GM23338 (cell line): ENCODE measurements around the gene KLHL1. TPM values are rescaled to one million over a fixed set of nuclear protein-coding genes. Genes with fewer than 3 reads are reported as not detected.

ENCODE experiments used
- ATAC-seq: fragments of 200-7000 bp; cut with Tn5 transposase; 3 replicates; pipeline ENCODE4 v1.9.1; 2020
- DNase-seq: peaks from one replicate; pipeline ENCODE4 v3.0.0-alpha.2; 2015; ENCODE audit warnings: low spot score
- H2AFZ ChIP-seq: fragments of 200-600 bp; sonication (generic); 2 replicates; pipeline ENCODE4 v1.8.0; 2016; ENCODE audit warnings: antibody characterized with exemption, mild to moderate bottlenecking, moderate library complexity
- H3F3A ChIP-seq: fragments of 200-600 bp; sonication (generic); replicated peaks from 2 replicates; pipeline ENCODE4 v1.8.0; 2017; ENCODE audit warnings: antibody characterized with exemption, mixed run types, low read depth
- H3K27ac ChIP-seq: fragments of 200-600 bp; sonication (generic); 2 replicates; pipeline ENCODE4 v1.6.1; 2016; ENCODE audit warnings: low read depth
- H3K27me3 ChIP-seq: fragments of 200-600 bp; sonication (generic); 2 replicates; pipeline ENCODE4 v1.8.0; 2016; ENCODE audit warnings: mild to moderate bottlenecking, mixed run types, moderate library complexity; ENCODE audit not compliant: insufficient read depth
- H3K36me3 ChIP-seq: fragments of 200-600 bp; sonication (generic); 2 replicates; pipeline ENCODE4 v1.8.0; 2016; ENCODE audit warnings: mild to moderate bottlenecking; ENCODE audit not compliant: insufficient read depth
- H3K4me1 ChIP-seq: fragments of 200-600 bp; sonication (generic); 2 replicates; pipeline ENCODE4 v1.8.0; 2016; ENCODE audit warnings: mild to moderate bottlenecking, moderate library complexity; ENCODE audit not compliant: insufficient read depth
- H3K4me2 ChIP-seq: fragments of 200-600 bp; sonication (generic); 2 replicates; pipeline ENCODE4 v1.7.1; 2017; ENCODE audit warnings: mixed run types
- H3K4me3 ChIP-seq: fragments of 200-600 bp; sonication (generic); 2 replicates; pipeline ENCODE4 v1.6.1; 2016; ENCODE audit warnings: mixed run types
- H3K79me2 ChIP-seq: fragments of 200-600 bp; sonication (generic); replicated peaks from 2 replicates; pipeline ENCODE4 v1.8.0; 2017; ENCODE audit warnings: mild to moderate bottlenecking; ENCODE audit not compliant: insufficient read depth
- H3K9me2 ChIP-seq: fragments of 200-600 bp; sonication (generic); 2 replicates; pipeline ENCODE4 v1.8.0; 2017; ENCODE audit not compliant: insufficient read depth
- H4K20me1 ChIP-seq: fragments of 200-600 bp; sonication (generic); replicated peaks from 2 replicates; pipeline ENCODE4 v1.8.0; 2017; ENCODE audit warnings: mild to moderate bottlenecking; ENCODE audit not compliant: insufficient read depth
- H3K27ac Mint-ChIP-seq: 2 replicates; pipeline ENCODE4 v1.8.0; 2020; ENCODE audit warnings: inconsistent platforms, mild to moderate bottlenecking, moderate library complexity, mixed read lengths
- H3K27me3 Mint-ChIP-seq: 3 replicates; pipeline ENCODE4 v1.8.0; 2022; ENCODE audit warnings: low read depth, mild to moderate bottlenecking, moderate library complexity, mixed read lengths, inconsistent platforms; ENCODE audit not compliant: insufficient read depth, poor library complexity
- H3K36me3 Mint-ChIP-seq: 3 replicates; pipeline ENCODE4 v1.8.0; 2021; ENCODE audit warnings: low read depth, mild to moderate bottlenecking, inconsistent platforms, moderate library complexity, mixed read lengths
- H3K4me1 Mint-ChIP-seq: 3 replicates; pipeline ENCODE4 v1.8.0; 2020; ENCODE audit warnings: mild to moderate bottlenecking, inconsistent platforms, mixed read lengths
- H3K4me3 Mint-ChIP-seq: 3 replicates; pipeline ENCODE4 v1.8.0; 2021; ENCODE audit warnings: moderate library complexity, mild to moderate bottlenecking, inconsistent platforms, mixed read lengths
- H3K9me3 Mint-ChIP-seq: 3 replicates; pipeline ENCODE4 v1.8.0; 2020; ENCODE audit warnings: moderate library complexity, mild to moderate bottlenecking, inconsistent platforms, mixed read lengths
- CREB1 ChIP-seq: fragments of 250-450 bp; sonication (Bioruptor Pico); IDR thresholded peaks from 2 replicates; pipeline ENCODE4 v1.5.0; 2020; ENCODE audit warnings: low read depth, mild to moderate bottlenecking, moderate library complexity
- ETS1 ChIP-seq: IDR thresholded peaks from 2 replicates; pipeline ENCODE4 v1.6.1; 2016; ENCODE audit warnings: antibody characterized with exemption
- EZH2 ChIP-seq: fragments of 200-600 bp; sonication (generic); IDR thresholded peaks from one replicate; pipeline ENCODE4 v1.8.0; 2017; ENCODE audit warnings: antibody characterized with exemption, mild to moderate bottlenecking, low read depth; ENCODE audit not compliant: unreplicated experiment
- EZH2phosphoT487 ChIP-seq: fragments of 200-600 bp; sonication (generic); IDR thresholded peaks from one replicate; pipeline ENCODE4 v1.8.1; 2018; ENCODE audit warnings: antibody characterized with exemption; ENCODE audit not compliant: unreplicated experiment
- JUNB ChIP-seq: IDR thresholded peaks from one replicate; pipeline ENCODE4 v1.6.1; 2016; ENCODE audit warnings: antibody characterized with exemption; ENCODE audit not compliant: unreplicated experiment
- NANOG ChIP-seq: IDR thresholded peaks from 2 replicates; pipeline ENCODE4 v1.6.1; 2016; ENCODE audit warnings: antibody characterized with exemption, borderline replicate concordance
- POLR2AphosphoS5 ChIP-seq: IDR thresholded peaks from 2 replicates; pipeline ENCODE4 v1.6.1; 2016; ENCODE audit warnings: antibody characterized with exemption, low read depth
- STAT1 ChIP-seq: IDR thresholded peaks from one replicate; pipeline ENCODE4 v1.6.1; 2016; ENCODE audit warnings: antibody characterized with exemption; ENCODE audit not compliant: unreplicated experiment
- ZNF114 ChIP-seq: fragments of 250-450 bp; sonication (Bioruptor Pico); IDR thresholded peaks from 2 replicates; pipeline ENCODE4 v1.5.0; 2020; ENCODE audit warnings: mild to moderate bottlenecking, moderate library complexity
- ZNF331 ChIP-seq: fragments of 250-450 bp; sonication (Bioruptor Pico); IDR thresholded peaks from 2 replicates; pipeline ENCODE4 v1.5.0; 2020; ENCODE audit warnings: low read depth, mild to moderate bottlenecking, moderate library complexity
- ZNF462 ChIP-seq: fragments of 250-450 bp; sonication (Bioruptor Pico); IDR thresholded peaks from 2 replicates; pipeline ENCODE4 v1.5.0; 2020; ENCODE audit warnings: mild to moderate bottlenecking, moderate library complexity
- polyA plus RNA-seq: library from polyadenylated mRNA; unstranded; fragments of >200 nt; fragmentation: Nextera tagmentation; extraction: Ambion mirVana; gene quantifications from 2 replicates; pipeline ENCODE4 v1.2.1, GENCODE V29; 2016
- total RNA-seq: library from RNA; depleted of rRNA; stranded (reverse); fragments of >200 nt; shearing (Covaris generic); gene quantifications from 2 replicates; pipeline ENCODE4 v1.2.3, GENCODE V29; 2014
- TF ChIP-seq, protein P1 (sequence below): IDR thresholded peaks from one replicate; pipeline ENCODE4 v1.6.1; 2018; ENCODE audit warnings: antibody characterized with exemption; ENCODE audit not compliant: unreplicated experiment

Gene KLHL1
- total and polyA plus RNA-seq, 2 experiments from 2014 or later, result not detected

DNA sequence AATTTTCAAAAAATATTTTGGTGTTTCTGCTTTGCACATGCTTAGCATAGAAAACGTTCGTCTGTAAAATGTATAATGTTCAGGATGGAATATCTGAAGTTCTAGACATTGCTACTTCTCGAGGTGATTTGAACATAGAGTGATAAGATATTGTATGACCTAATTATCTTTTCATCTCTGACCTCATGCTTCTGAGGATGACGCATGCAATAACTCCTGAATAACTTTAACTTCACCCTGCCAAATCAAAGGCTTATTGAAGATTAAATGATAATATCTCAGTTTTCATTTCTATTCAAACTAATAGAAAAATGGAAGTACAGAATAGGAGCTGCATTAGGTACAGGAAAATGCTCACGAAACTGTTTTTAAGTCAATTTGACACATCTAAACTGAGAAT is 151.4 kb downstream of the KLHL1 start:
- H3K9me3 Mint-ChIP-seq, result no peaks in the 10 kb centered on the region
- no peaks in the 10 kb centered on the region for H4K20me1 ChIP-seq
- no peak overlapping the region for H2AFZ ChIP-seq
- no peaks in the 10 kb centered on the region for H3K36me3 Mint-ChIP-seq
- DNase-seq (no peak), ATAC-seq (no peak)
- H3K27ac ChIP-seq, result no peak overlapping the region
- no peaks in the 10 kb centered on the region for H3K36me3 ChIP-seq
- H3K27me3 ChIP-seq, result no peaks in the 10 kb centered on the region
- H3K9me2 ChIP-seq, result no peaks in the 10 kb centered on the region
- no peaks in the 10 kb centered on the region for H3K27me3 Mint-ChIP-seq
- peaks cover 11% of the 10 kb centered on the region; the same call in 2 of the 3 replicates for H3K4me1 Mint-ChIP-seq
- no peak overlapping the region for H3K4me2 ChIP-seq
- H3K79me2 ChIP-seq, result no peaks in the 10 kb centered on the region
- H3F3A ChIP-seq, result no peaks in the 10 kb centered on the region
- no peak overlapping the region for H3K4me3 ChIP-seq
- no peak overlapping the region for H3K4me3 Mint-ChIP-seq
- TF ChIP-seq JUNB (no peak), EZH2phosphoT487 (no peak), EZH2 (no peak), ZNF331 (CRISPR knock-in tag) (no peak), STAT1 (no peak), ZNF114 (no peak), ETS1 (no peak), ZNF462 (no peak), NANOG (no peak), CREB1 (CRISPR knock-in tag) (no peak), POLR2AphosphoS5 (no peak)
- TF ChIP-seq, protein P1, sequence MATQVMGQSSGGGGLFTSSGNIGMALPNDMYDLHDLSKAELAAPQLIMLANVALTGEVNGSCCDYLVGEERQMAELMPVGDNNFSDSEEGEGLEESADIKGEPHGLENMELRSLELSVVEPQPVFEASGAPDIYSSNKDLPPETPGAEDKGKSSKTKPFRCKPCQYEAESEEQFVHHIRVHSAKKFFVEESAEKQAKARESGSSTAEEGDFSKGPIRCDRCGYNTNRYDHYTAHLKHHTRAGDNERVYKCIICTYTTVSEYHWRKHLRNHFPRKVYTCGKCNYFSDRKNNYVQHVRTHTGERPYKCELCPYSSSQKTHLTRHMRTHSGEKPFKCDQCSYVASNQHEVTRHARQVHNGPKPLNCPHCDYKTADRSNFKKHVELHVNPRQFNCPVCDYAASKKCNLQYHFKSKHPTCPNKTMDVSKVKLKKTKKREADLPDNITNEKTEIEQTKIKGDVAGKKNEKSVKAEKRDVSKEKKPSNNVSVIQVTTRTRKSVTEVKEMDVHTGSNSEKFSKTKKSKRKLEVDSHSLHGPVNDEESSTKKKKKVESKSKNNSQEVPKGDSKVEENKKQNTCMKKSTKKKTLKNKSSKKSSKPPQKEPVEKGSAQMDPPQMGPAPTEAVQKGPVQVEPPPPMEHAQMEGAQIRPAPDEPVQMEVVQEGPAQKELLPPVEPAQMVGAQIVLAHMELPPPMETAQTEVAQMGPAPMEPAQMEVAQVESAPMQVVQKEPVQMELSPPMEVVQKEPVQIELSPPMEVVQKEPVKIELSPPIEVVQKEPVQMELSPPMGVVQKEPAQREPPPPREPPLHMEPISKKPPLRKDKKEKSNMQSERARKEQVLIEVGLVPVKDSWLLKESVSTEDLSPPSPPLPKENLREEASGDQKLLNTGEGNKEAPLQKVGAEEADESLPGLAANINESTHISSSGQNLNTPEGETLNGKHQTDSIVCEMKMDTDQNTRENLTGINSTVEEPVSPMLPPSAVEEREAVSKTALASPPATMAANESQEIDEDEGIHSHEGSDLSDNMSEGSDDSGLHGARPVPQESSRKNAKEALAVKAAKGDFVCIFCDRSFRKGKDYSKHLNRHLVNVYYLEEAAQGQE, result no peak
- no peak overlapping the region for H3K27ac Mint-ChIP-seq
- H3K4me1 ChIP-seq, result peaks cover 11% of the 10 kb centered on the region; the same call in 1 of the 2 replicates
